OCI-LY1 (cell line): Measurements from ENCODE around the gene PAPSS2.

Experiments used
- H2AFZ ChIP-seq: fragments of 200-600 bp; sonication (generic), shearing (Covaris generic); 2 replicates; pipeline ENCODE4 v1.6.0; 2014; ENCODE audit warnings: antibody characterized with exemption, mild to moderate bottlenecking, low read length
- H3F3A ChIP-seq: fragments of 200-600 bp; sonication (generic), shearing (Covaris generic); 2 replicates; pipeline ENCODE4 v1.6.0; 2014; ENCODE audit warnings: mild to moderate bottlenecking, antibody characterized with exemption, low read length, moderate library complexity; ENCODE audit not compliant: insufficient read depth
- H3K27ac ChIP-seq: fragments of 200-600 bp; sonication (generic); 2 replicates; pipeline ENCODE4 v1.5.1; 2014; ENCODE audit warnings: low read length, mixed run types, mild to moderate bottlenecking, low read depth; ENCODE audit not compliant: poor library complexity, severe bottlenecking
- H3K27me3 ChIP-seq: fragments of 200-600 bp; sonication (generic); 2 replicates; pipeline ENCODE4 v1.6.0; 2014; ENCODE audit warnings: antibody characterized with exemption, mild to moderate bottlenecking, low read length, moderate library complexity; ENCODE audit not compliant: insufficient read depth
- H3K36me3 ChIP-seq: fragments of 200-600 bp; sonication (generic); 2 replicates; pipeline ENCODE4 v1.6.1; 2014; ENCODE audit warnings: mild to moderate bottlenecking, antibody characterized with exemption, low read length, moderate library complexity, mixed read lengths; ENCODE audit not compliant: insufficient read depth
- H3K4me1 ChIP-seq: fragments of 200-600 bp; sonication (generic); 2 replicates; pipeline ENCODE4 v1.5.1; 2014; ENCODE audit warnings: mild to moderate bottlenecking, low read length, moderate library complexity; ENCODE audit not compliant: insufficient read depth, severe bottlenecking
- H3K4me2 ChIP-seq: fragments of 200-600 bp; sonication (generic), shearing (Covaris generic); 2 replicates; pipeline ENCODE4 v1.6.1; 2014; ENCODE audit warnings: low read length
- H3K4me3 ChIP-seq: fragments of 200-600 bp; sonication (generic); 2 replicates; pipeline ENCODE4 v1.5.1; 2014; ENCODE audit warnings: low read length, low read depth, mild to moderate bottlenecking, mixed read lengths; ENCODE audit not compliant: poor library complexity, severe bottlenecking
- H3K79me2 ChIP-seq: fragments of 200-600 bp; shearing (Covaris generic); 2 replicates; pipeline ENCODE4 v1.6.1; 2016; ENCODE audit warnings: mixed run types, low read length, mixed read lengths; ENCODE audit not compliant: insufficient read depth
- H3K9ac ChIP-seq: fragments of 200-600 bp; sonication (generic), shearing (Covaris generic); 2 replicates; pipeline ENCODE4 v1.6.1; 2014; ENCODE audit warnings: mild to moderate bottlenecking, low read length, mixed read lengths
- H3K9me2 ChIP-seq: fragments of 200-600 bp; sonication (generic), shearing (Covaris generic); 2 replicates; pipeline ENCODE4 v1.6.1; 2014; ENCODE audit warnings: low read depth, mild to moderate bottlenecking, low read length, mixed read lengths
- H3K9me3 ChIP-seq: fragments of 200-600 bp; shearing (Covaris generic); 2 replicates; pipeline ENCODE4 v1.6.1; 2014; ENCODE audit warnings: low read length, mixed read lengths
- H4K20me1 ChIP-seq: fragments of 200-600 bp; sonication (generic), shearing (Covaris generic); 2 replicates; pipeline ENCODE4 v1.6.0; 2016; ENCODE audit warnings: mild to moderate bottlenecking, low read length; ENCODE audit not compliant: insufficient read depth
- CTCF ChIP-seq: fragments of 200-600 bp; sonication (generic), shearing (Covaris generic); IDR thresholded peaks from 2 replicates; pipeline ENCODE4 v1.5.1; 2017; ENCODE audit warnings: mild to moderate bottlenecking, antibody characterized with exemption, low read length, moderate library complexity, mixed read lengths
- EZH2 ChIP-seq: fragments of 200-600 bp; sonication (generic), shearing (Covaris generic); IDR thresholded peaks from 2 replicates; pipeline ENCODE4 v1.8.0; 2017; ENCODE audit warnings: borderline replicate concordance, mixed run types, mild to moderate bottlenecking, antibody characterized with exemption, low read length, moderate library complexity, mixed read lengths

The PAPSS2 gene

GRCh38 chr10:87786421-87786820 lies 126.7 kb downstream of the PAPSS2 start:
- Histone ChIP-seq H3F3A (no peaks in the 10 kb centered on the region), H3K9me2 (no peaks in the 10 kb centered on the region), H4K20me1 (no peaks in the 10 kb centered on the region), H3K79me2 (no peaks in the 10 kb centered on the region), H3K4me2 (no peak overlapping the region), H3K4me3 (no peak overlapping the region), H3K36me3 (peaks cover 82% of the 10 kb centered on the region), H3K27me3 (no peaks in the 10 kb centered on the region), H3K9me3 (no peaks in the 10 kb centered on the region), H3K4me1 (no peaks in the 10 kb centered on the region), H3K27ac (no peak overlapping the region), H2AFZ (no peak overlapping the region), H3K9ac (no peak overlapping the region)
- TF ChIP-seq EZH2 (no peak), CTCF (no peak)

- Histone ChIP-seq H3K4me3 (no peak overlapping the region), H3K4me1 (no peaks in the 10 kb centered on the region), H3K27ac (no peak overlapping the region), H2AFZ (no peak overlapping the region), H3K79me2 (no peaks in the 10 kb centered on the region), H3F3A (no peaks in the 10 kb centered on the region), H3K9me3 (no peaks in the 10 kb centered on the region), H3K9ac (no peak overlapping the region), H3K36me3 (peaks cover 79% of the 10 kb centered on the region), H3K9me2 (no peaks in the 10 kb centered on the region), H3K27me3 (no peaks in the 10 kb centered on the region), H3K4me2 (no peak overlapping the region), H4K20me1 (no peaks in the 10 kb centered on the region)
- TF ChIP-seq EZH2 (no peak), CTCF (no peak)
These were observed 130.5 kb downstream of the PAPSS2 start for GRCh38 chr10:87790185-87790584.

GRCh38 chr10:87794285-87794684 lies 134.6 kb downstream of the PAPSS2 start:
- Histone ChIP-seq H3K27me3 (no peaks in the 10 kb centered on the region), H3K79me2 (no peaks in the 10 kb centered on the region), H2AFZ (no peak overlapping the region), H3K36me3 (peaks cover 78% of the 10 kb centered on the region), H3F3A (no peaks in the 10 kb centered on the region; the same call in 1 of the 2 replicates), H3K4me2 (no peak overlapping the region), H3K27ac (no peak overlapping the region), H3K4me1 (peaks cover 10% of the 10 kb centered on the region), H3K9me2 (no peaks in the 10 kb centered on the region), H3K9me3 (no peaks in the 10 kb centered on the region), H4K20me1 (no peaks in the 10 kb centered on the region), H3K9ac (no peak overlapping the region), H3K4me3 (no peak overlapping the region)
- no peak for TF ChIP-seq CTCF
- no peak for TF ChIP-seq EZH2
